GM12878 (cell line): ENCODE results near the gene S100A9. TPM values are rescaled to one million over a fixed set of nuclear protein-coding genes. Genes with fewer than 3 reads are reported as not detected.

ENCODE experiments used
- ATAC-seq: fragments of 200-7000 bp; cut with Tn5 transposase; 3 replicates; pipeline ENCODE4 v1.9.1; 2020; ENCODE audit warnings: mild to moderate bottlenecking, moderate library complexity
- BruUV-seq: library from RNA; stranded (reverse); fragments of 400-500 nt; replicated peaks from 2 replicates; lab custom pipeline; 2021; lab: Mats Ljungman, UMichigan
- CTCF ChIA-PET: fragments of 300-600 bp; sonication (Branson Sonifier 250); formaldehyde crosslinking; extraction: SDS; loops from one replicate; lab custom pipeline; 2021; ENCODE audit warnings: inconsistent platforms; lab: Yijun Ruan, JAX
- POLR2A ChIA-PET: fragments of 350-600 bp; formaldehyde crosslinking; extraction: SDS; loops from one replicate; lab custom pipeline; 2021; ENCODE audit warnings: inconsistent platforms; lab: Charles Lee
- RAD21 ChIA-PET: fragments of 300-600 bp; sonication (Branson Sonifier 250); formaldehyde crosslinking; loops from one replicate; lab custom pipeline; 2023; ENCODE audit warnings: antibody characterized with exemption; ENCODE audit not compliant: unreplicated experiment; lab: Charles Lee
- SMC1A ChIA-PET: fragments of 300-600 bp; sonication (Branson Sonifier 250); formaldehyde crosslinking; loops from one replicate; lab custom pipeline; 2023; ENCODE audit not compliant: unreplicated experiment, uncharacterized antibody; lab: Charles Lee
- DNase-seq: peaks from one replicate; pipeline ENCODE4 v3.0.0-alpha.2; 2011; ENCODE audit warnings: low read depth, low spot score
- FAIRE-seq: peaks from 3 replicates; lab custom pipeline; 2011; peaks lifted over from hg19 to GRCh38; lab: Jason Lieb, UNC
- H2AFZ ChIP-seq: 2 replicates; pipeline ENCODE4 v1.6.0; 2011; ENCODE audit warnings: low read depth, low read length, control low read depth; ENCODE audit not compliant: control insufficient read depth
- H3K27ac ChIP-seq: 2 replicates; pipeline ENCODE4 v1.5.1; 2011; ENCODE audit warnings: control low read depth; ENCODE audit not compliant: control insufficient read depth, insufficient read depth
- H3K27me3 ChIP-seq, 2 experiments: replicated peaks in 1 of 2; 2 replicates each; pipeline versions ENCODE4 v1.6.0 to v1.6.1; 2011; ENCODE audit warnings: low read length in 1 of 2; ENCODE audit not compliant: control insufficient read depth in 2 of 2, insufficient read depth in 2 of 2
- H3K36me3 ChIP-seq, 2 experiments: 2 replicates each; pipeline ENCODE4 v1.5.1; 2011; ENCODE audit warnings: low read length in 1 of 2; ENCODE audit not compliant: control insufficient read depth in 2 of 2, insufficient read depth in 2 of 2
- H3K4me1 ChIP-seq: 2 replicates; pipeline ENCODE4 v1.6.1; 2011; ENCODE audit warnings: mild to moderate bottlenecking, low read length, moderate library complexity, mixed read lengths; ENCODE audit not compliant: control insufficient read depth, insufficient read depth
- H3K4me2 ChIP-seq: 2 replicates; pipeline ENCODE4 v1.6.0; 2011; ENCODE audit warnings: control low read depth; ENCODE audit not compliant: control insufficient read depth, insufficient read depth
- H3K4me3 ChIP-seq: fragments of 200-600 bp; sonication (generic); 2 replicates; pipeline ENCODE4 v1.5.1; 2016
- H3K79me2 ChIP-seq: 2 replicates; pipeline ENCODE4 v1.6.0; 2011; ENCODE audit warnings: low read length; ENCODE audit not compliant: control insufficient read depth, insufficient read depth
- H3K9ac ChIP-seq: 2 replicates; pipeline ENCODE4 v1.8.0; 2011; ENCODE audit warnings: low read length, control low read depth, mixed read lengths; ENCODE audit not compliant: control insufficient read depth, insufficient read depth
- H3K9me3 ChIP-seq: replicated peaks from 3 replicates; pipeline ENCODE4 v1.5.1; 2011; ENCODE audit warnings: mild to moderate bottlenecking, low read length; ENCODE audit not compliant: control insufficient read depth, insufficient read depth
- H4K20me1 ChIP-seq: 2 replicates; pipeline ENCODE4 v1.6.0; 2011; ENCODE audit not compliant: control insufficient read depth, insufficient read depth
- EP300 ChIP-seq, 2 experiments: fragments of 150-350 bp in 1 of 2; IDR thresholded peaks; 2 replicates each; pipeline ENCODE4 v1.6.1; 2011 to 2012; ENCODE audit warnings: low read depth in 2 of 2, low read length in 2 of 2, borderline replicate concordance in 1 of 2, improper control_type of control experiment in 1 of 2, inconsistent platforms in 1 of 2; ENCODE audit not compliant: control insufficient read depth in 1 of 2
- FOXK2 ChIP-seq: fragments of 450-650 bp; IDR thresholded peaks from 2 replicates; pipeline ENCODE4 v1.6.1; 2017; ENCODE audit warnings: mild to moderate bottlenecking, moderate library complexity
- IKZF2 ChIP-seq, 2 experiments: fragments of 450-650 bp; IDR thresholded peaks; 2 replicates each; pipeline ENCODE4 v1.6.1; 2017; ENCODE audit warnings: mild to moderate bottlenecking in 2 of 2, moderate library complexity in 2 of 2
- JUND ChIP-seq: IDR thresholded peaks from 2 replicates; pipeline ENCODE4 v1.6.1; 2012; ENCODE audit warnings: low read depth, mild to moderate bottlenecking, low read length, improper control_type of control experiment, moderate library complexity
- MEF2A ChIP-seq: IDR thresholded peaks from 2 replicates; pipeline ENCODE4 v1.6.1; 2011; ENCODE audit warnings: low read depth, mild to moderate bottlenecking, low read length, moderate library complexity; ENCODE audit not compliant: insufficient read depth
- NRF1 ChIP-seq: conservative IDR thresholded peaks from 2 replicates; pipeline ENCODE4 v1.6.1; 2011; ENCODE audit warnings: mild to moderate bottlenecking, low read depth, low read length, improper control_type of control experiment
- RFX5 ChIP-seq: IDR thresholded peaks from 2 replicates; pipeline ENCODE4 v1.6.1; 2011; ENCODE audit warnings: low read depth, low read length, improper control_type of control experiment
- SMC3 ChIP-seq: IDR thresholded peaks from 2 replicates; pipeline ENCODE4 v1.6.1; 2011; ENCODE audit warnings: low read length, improper control_type of control experiment, borderline replicate concordance
- ZNF207 ChIP-seq: fragments of 450-650 bp; IDR thresholded peaks from 2 replicates; pipeline ENCODE4 v1.6.1; 2014; ENCODE audit warnings: antibody characterized with exemption, mild to moderate bottlenecking, borderline replicate concordance
- WGBS: methylation state at CpG from one replicate; pipeline ENCODE4 v1.1.6; 2016; ENCODE audit warnings: low lambda C conversion rate; ENCODE audit not compliant: insufficient replicate concordance, insufficient coverage; ENCODE audit errors: missing lambda C conversion rate; 5-methylcytosine and 5-hydroxymethylcytosine counted together
- in situ Hi-C: fragments of 300-500 bp; cut with MboI; formaldehyde crosslinking; loops from 9 replicates; pipeline ENCODE4 v1.14.3; 2018; ENCODE audit warnings: mixed read lengths
- intact Hi-C: fragments of 100-400 bp; cut with micrococcal nuclease; formaldehyde crosslinking; loops from one replicate; pipeline ENCODE4 v1.14.2; 2022; ENCODE audit not compliant: unreplicated experiment
- polyA plus RNA-seq, 11 experiments: library from polyadenylated mRNA; depleted of rRNA in 4 of 11; unstranded in 6 of 11; stranded (reverse) in 5 of 11; fragments of >200 nt; fragmentation: Nextera tagmentation in 4 of 11; fragmentation: Illumina TruSeq in 1 of 11; extraction: Ambion mirVana in 4 of 11; extraction: Trizol in 1 of 11; gene quantifications; 1 replicate in 1 of 11; 2 replicates in 10 of 11; pipeline versions ENCODE4 v1.2.1 to v1.2.3, GENCODE V29; 2011 to 2016; ENCODE audit warnings: inconsistent platforms in 2 of 11, missing spikeins in 2 of 11, low read depth in 1 of 11
- total RNA-seq, 4 experiments: library from RNA; depleted of rRNA in 3 of 4; stranded (reverse); fragments of >200 nt in 3 of 4; fragmentation: Illumina TruSeq in 1 of 4; extraction: Trizol in 1 of 4; gene quantifications; 2 replicates each; pipeline versions ENCODE4 v1.2.1 to v1.2.3, GENCODE V29; 2013 to 2021
- TF ChIP-seq, protein P1 (sequence below): fragments of 450-650 bp; IDR thresholded peaks from 2 replicates; pipeline ENCODE4 v1.6.1; 2017; ENCODE audit warnings: borderline replicate concordance
- TF ChIP-seq, protein P2 (sequence below): IDR thresholded peaks from 2 replicates; pipeline ENCODE4 v1.6.1; 2011; ENCODE audit warnings: borderline replicate concordance, low read depth, mild to moderate bottlenecking, moderate library complexity, mixed read lengths, low read length; ENCODE audit not compliant: insufficient read depth; ENCODE audit errors: extremely low read length
- TF ChIP-seq, protein P3 (sequence below): fragments of 450-650 bp; IDR thresholded peaks from 2 replicates; pipeline ENCODE4 v1.6.1; 2014; ENCODE audit warnings: mild to moderate bottlenecking

S100A9 gene
- total and polyA plus RNA-seq, 10 of the 15 experiments (the other 5 are each of a cell fraction or from before 2014, with no cell fraction given): 0.22 to 1.7 (median 0.49) TPM; not detected in 3

DNA sequence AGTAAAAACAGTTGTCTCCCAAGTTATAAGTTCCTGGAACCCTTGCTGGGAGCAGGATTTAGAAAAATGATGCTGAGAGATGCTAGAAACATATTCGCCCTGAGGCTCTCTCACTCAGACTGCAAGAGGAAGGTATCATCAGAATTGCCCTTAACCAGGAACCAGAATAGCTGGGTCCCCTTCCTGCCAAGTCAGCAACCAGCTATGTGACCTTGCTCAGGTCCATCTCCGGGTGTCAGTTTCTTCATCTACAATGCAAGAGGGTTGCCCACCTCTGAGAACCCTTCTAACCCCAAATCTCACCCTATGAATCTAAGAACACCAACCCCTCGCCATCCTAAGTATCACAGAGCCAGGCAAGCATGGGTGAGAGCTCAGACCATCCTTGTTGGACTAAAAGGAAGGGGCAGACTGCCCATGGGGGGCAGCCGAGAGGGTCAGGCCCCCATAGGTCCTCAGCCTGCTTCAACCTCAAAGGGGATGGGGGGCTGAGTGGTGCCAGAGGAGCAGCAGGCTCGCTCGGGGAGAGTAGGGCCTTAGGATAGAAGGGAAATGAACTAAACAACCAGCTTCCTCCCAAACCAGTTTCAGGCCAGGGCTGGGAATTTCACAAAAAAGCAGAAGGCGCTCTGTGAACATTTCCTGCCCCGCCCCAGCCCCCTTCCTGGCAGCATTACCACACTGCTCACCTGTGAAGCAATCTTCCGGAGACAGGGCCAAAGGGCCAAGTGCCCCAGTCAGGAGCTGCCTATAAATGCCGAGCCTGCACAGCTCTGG lies 390 bp upstream of the S100A9 start:
- ATAC-seq: no peak
- BruUV-seq: no TSS peak
- no peak overlapping the region for H3K9ac ChIP-seq

DNA sequence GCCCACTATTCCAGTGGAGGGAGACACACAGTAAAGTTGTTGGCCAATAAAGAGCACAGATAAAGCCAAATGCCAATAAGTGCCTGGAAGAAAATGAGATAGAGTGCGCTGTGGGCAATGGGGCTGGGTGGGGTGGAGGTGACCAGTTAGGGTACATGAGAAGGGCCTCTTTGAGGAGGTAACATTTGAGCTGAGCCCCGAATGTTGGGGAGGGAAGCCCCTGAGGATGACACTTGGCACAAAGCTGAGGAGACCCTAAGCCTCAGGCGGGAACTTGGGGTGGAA lies 979 bp downstream of the S100A9 start:
- H3K79me2 ChIP-seq: no peaks in the 10 kb centered on the region
- in situ Hi-C loops: no loop called here

More for the DNA sequence above, 390 bp upstream of the S100A9 start:
- no peak for FAIRE-seq
- in situ Hi-C loops: no loop called here
- RAD21 ChIA-PET: interaction anchor here (0.6 to 2.8 kb wide), 3 partner anchors 10 to 294 kb away, joined by 4 to 18 read pairs (median 4); no protein-coding TSS in a partner anchor
- TF ChIP-seq EP300 (IDR thresholded peaks at IDR 0.05; ENCODE audit: borderline replicate concordance in 1 of 2, control insufficient read depth in 1 of 2, low read depth in 2 of 2, low read length in 2 of 2) (no peak), IKZF2 (IDR thresholded peaks at IDR 0.05) (no peak)
- TF ChIP-seq, protein P1, sequence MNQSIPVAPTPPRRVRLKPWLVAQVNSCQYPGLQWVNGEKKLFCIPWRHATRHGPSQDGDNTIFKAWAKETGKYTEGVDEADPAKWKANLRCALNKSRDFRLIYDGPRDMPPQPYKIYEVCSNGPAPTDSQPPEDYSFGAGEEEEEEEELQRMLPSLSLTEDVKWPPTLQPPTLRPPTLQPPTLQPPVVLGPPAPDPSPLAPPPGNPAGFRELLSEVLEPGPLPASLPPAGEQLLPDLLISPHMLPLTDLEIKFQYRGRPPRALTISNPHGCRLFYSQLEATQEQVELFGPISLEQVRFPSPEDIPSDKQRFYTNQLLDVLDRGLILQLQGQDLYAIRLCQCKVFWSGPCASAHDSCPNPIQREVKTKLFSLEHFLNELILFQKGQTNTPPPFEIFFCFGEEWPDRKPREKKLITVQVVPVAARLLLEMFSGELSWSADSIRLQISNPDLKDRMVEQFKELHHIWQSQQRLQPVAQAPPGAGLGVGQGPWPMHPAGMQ: no peak
- TF ChIP-seq, all 136 proteins: peak for 0
- no peak overlapping the region for H3K4me3 ChIP-seq
- POLR2A ChIA-PET: interaction anchor here (0.5 kb wide), 1 partner anchor 140 kb away, joined by 4 read pairs; no protein-coding TSS in a partner anchor
- intact Hi-C loops: no loop called here
- H3K4me1 ChIP-seq: peaks cover 6% of the 10 kb centered on the region
- no peaks in the 10 kb centered on the region for H3K9me3 ChIP-seq
- H3K4me2 ChIP-seq: no peak overlapping the region
- SMC1A ChIA-PET: interaction anchor here (0.6 to 3.1 kb wide), 2 partner anchors 138 to 148 kb away, joined by 3 to 14 read pairs; no protein-coding TSS in a partner anchor
- H3K27ac ChIP-seq: no peak overlapping the region
- no peaks in the 10 kb centered on the region for H4K20me1 ChIP-seq
- 2% methylated on average over 10 of the region's 10 CpGs for WGBS
- DNase-seq: no peak
- H3K27me3 ChIP-seq: no peaks in the 10 kb centered on the region
- no peaks in the 10 kb centered on the region for H3K79me2 ChIP-seq
- H3K36me3 ChIP-seq: no peaks in the 10 kb centered on the region
- CTCF ChIA-PET: interaction anchor here (1.2 to 2.7 kb wide), 8 partner anchors 14 to 212 kb away, joined by 3 to 41 read pairs (median 4); no protein-coding TSS in a partner anchor
- H2AFZ ChIP-seq: no peak overlapping the region

More for the DNA sequence above, 979 bp downstream of the S100A9 start:
- Histone ChIP-seq H3K36me3 (no peaks in the 10 kb centered on the region), H3K4me2 (no peak overlapping the region), H3K9me3 (no peaks in the 10 kb centered on the region), H3K27ac (no peak overlapping the region), H3K9ac (no peak overlapping the region), H3K4me3 (no peak overlapping the region), H3K4me1 (peaks cover 6% of the 10 kb centered on the region), H4K20me1 (no peaks in the 10 kb centered on the region), H2AFZ (no peak overlapping the region), H3K27me3 (no peaks in the 10 kb centered on the region)
- ChIA-PET RAD21 (interaction anchor here (2.8 kb wide), 1 partner anchor 137 kb away, joined by 18 read pairs; no protein-coding TSS in a partner anchor), SMC1A (interaction anchor here (3.1 kb wide), 1 partner anchor 136 kb away, joined by 14 read pairs; no protein-coding TSS in a partner anchor), CTCF (interaction anchor here (1.4 to 2.7 kb wide), 3 partner anchors 64 to 140 kb away, joined by 5 to 41 read pairs (median 5); no protein-coding TSS in a partner anchor), POLR2A (no interaction called here)
- DNase-seq (no peak), ATAC-seq (no peak), FAIRE-seq (no peak)
- TF ChIP-seq SMC3: no peak
- no peak for TF ChIP-seq JUND
- TF ChIP-seq, protein P2, sequence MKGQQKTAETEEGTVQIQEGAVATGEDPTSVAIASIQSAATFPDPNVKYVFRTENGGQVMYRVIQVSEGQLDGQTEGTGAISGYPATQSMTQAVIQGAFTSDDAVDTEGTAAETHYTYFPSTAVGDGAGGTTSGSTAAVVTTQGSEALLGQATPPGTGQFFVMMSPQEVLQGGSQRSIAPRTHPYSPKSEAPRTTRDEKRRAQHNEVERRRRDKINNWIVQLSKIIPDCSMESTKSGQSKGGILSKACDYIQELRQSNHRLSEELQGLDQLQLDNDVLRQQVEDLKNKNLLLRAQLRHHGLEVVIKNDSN: no peak
- TF ChIP-seq ZNF207: no peak
- no peak for TF ChIP-seq NRF1
- TF ChIP-seq FOXK2: no peak
- no peak for TF ChIP-seq RFX5
- TF ChIP-seq MEF2A: no peak
- TF ChIP-seq, protein P3, sequence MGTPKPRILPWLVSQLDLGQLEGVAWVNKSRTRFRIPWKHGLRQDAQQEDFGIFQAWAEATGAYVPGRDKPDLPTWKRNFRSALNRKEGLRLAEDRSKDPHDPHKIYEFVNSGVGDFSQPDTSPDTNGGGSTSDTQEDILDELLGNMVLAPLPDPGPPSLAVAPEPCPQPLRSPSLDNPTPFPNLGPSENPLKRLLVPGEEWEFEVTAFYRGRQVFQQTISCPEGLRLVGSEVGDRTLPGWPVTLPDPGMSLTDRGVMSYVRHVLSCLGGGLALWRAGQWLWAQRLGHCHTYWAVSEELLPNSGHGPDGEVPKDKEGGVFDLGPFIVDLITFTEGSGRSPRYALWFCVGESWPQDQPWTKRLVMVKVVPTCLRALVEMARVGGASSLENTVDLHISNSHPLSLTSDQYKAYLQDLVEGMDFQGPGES: no peak
- intact Hi-C loops: no loop called here
- 33% methylated on average over 3 of the region's 3 CpGs for WGBS
- no TSS peak for BruUV-seq
